Gastroesophageal sphincter (tissue), 3 donors: ENCODE measurements around the gene STN1.

Experiments
- POLR2A ChIP-seq, 2 donors: fragments of 450-650 bp; IDR thresholded peaks; one replicate each; pipeline ENCODE4 v1.6.1; 2017; ENCODE audit warnings: antibody characterized with exemption in 2 of 2, mild to moderate bottlenecking in 2 of 2, moderate library complexity in 1 of 2
- TF ChIP-seq, protein P1 (sequence below), 4 experiments: fragments of 200-600 bp in 2 of 4; fragments of 450-650 bp in 2 of 4; sonication (generic) in 1 of 4; IDR thresholded peaks; one replicate each; pipeline ENCODE4 v1.5.1; 2017 to 2019; ENCODE audit warnings: antibody characterized with exemption in 4 of 4, mild to moderate bottlenecking in 2 of 4, moderate library complexity in 2 of 4

DNA sequence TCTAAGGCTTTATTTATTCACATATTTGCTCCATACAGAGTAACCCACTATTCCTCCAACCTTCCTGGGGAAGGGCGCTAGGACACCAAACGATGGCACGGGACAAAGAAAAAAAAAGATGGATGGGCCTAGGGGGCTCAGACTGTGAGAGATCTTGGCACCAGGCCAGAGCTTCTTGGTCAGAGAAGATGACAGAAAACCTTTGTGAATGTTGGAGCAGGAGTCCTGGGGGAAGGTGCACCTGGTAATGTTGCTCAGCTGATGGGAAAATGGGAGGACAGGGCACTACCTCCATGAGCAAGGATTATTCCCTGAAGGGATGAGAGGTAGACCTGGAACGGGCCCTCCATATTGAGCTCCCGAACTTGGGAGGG is 61.2 kb downstream of the STN1 start:
- no peak for TF ChIP-seq POLR2A (IDR thresholded peaks at IDR 0.05)
- TF ChIP-seq, protein P1, sequence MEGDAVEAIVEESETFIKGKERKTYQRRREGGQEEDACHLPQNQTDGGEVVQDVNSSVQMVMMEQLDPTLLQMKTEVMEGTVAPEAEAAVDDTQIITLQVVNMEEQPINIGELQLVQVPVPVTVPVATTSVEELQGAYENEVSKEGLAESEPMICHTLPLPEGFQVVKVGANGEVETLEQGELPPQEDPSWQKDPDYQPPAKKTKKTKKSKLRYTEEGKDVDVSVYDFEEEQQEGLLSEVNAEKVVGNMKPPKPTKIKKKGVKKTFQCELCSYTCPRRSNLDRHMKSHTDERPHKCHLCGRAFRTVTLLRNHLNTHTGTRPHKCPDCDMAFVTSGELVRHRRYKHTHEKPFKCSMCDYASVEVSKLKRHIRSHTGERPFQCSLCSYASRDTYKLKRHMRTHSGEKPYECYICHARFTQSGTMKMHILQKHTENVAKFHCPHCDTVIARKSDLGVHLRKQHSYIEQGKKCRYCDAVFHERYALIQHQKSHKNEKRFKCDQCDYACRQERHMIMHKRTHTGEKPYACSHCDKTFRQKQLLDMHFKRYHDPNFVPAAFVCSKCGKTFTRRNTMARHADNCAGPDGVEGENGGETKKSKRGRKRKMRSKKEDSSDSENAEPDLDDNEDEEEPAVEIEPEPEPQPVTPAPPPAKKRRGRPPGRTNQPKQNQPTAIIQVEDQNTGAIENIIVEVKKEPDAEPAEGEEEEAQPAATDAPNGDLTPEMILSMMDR (IDR thresholded peaks at IDR 0.05): no peak
